Kidney glomerular epithelial cell (primary cell): ENCODE results near the gene UBE2I.
"Not testable (repeated sequence)": the region's sequence is repeated elsewhere in the genome, so short reads cannot be mapped to it uniquely, and the experiment has no call there.

Experiments used
- DNase-seq: peaks from one replicate; lab custom pipeline; 2025; lab: John Stamatoyannopoulos, UW

Gene UBE2I

DNA sequence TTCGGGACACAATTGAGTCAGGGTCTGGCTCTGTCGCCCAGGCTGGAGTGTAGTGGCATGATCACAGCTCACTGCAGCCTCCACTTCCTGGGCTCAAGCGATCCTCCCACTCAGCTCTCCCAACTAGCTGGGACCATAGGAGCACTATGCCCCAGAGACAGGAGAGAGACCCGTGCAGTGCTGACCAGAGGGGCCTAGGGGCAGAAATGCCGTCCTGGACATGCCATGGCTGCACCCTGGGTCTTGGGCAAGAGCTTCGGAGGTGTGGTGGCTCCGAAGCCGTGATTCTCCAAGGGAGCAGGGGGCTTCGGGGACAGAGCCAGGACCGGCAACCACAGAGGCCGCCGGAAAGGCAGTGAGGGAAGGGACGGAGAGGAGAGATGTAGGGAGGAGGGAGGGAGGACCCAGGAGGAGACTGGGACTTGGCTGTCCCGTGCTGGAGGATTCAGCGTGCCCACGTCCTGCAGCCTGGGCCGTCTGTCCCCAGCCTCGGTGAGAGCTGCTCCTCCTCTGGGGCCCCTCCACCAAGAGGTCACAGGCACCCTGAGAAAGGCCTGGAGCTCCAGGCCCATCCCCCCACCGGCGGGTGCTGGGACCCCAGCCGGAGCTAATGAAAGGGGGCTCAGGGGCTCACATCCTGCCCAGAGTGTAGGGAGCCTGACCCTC, 31.7 kb upstream of the UBE2I start:
- no peak for DNase-seq

DNA sequence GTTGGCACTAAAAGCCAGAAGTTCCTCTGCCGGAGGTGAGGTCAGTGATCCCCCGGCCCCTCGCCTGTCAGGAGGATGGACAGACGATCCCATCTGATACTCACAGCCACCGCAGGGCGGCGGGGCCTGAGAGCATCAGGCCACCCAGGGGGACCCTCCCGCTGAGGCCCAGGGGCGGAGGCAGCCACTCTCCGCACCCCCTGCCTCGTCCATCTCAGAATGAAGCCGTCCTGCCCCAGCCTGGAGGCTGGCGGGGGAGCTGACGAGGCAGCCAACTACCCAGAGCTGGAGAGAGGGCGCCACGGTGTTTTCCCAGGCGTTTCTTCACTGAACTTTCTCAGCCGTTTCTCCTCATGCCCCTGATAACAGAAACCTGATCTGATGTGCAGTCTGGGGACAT, 31.0 kb upstream of the UBE2I start:
- DNase-seq = no peak

DNA sequence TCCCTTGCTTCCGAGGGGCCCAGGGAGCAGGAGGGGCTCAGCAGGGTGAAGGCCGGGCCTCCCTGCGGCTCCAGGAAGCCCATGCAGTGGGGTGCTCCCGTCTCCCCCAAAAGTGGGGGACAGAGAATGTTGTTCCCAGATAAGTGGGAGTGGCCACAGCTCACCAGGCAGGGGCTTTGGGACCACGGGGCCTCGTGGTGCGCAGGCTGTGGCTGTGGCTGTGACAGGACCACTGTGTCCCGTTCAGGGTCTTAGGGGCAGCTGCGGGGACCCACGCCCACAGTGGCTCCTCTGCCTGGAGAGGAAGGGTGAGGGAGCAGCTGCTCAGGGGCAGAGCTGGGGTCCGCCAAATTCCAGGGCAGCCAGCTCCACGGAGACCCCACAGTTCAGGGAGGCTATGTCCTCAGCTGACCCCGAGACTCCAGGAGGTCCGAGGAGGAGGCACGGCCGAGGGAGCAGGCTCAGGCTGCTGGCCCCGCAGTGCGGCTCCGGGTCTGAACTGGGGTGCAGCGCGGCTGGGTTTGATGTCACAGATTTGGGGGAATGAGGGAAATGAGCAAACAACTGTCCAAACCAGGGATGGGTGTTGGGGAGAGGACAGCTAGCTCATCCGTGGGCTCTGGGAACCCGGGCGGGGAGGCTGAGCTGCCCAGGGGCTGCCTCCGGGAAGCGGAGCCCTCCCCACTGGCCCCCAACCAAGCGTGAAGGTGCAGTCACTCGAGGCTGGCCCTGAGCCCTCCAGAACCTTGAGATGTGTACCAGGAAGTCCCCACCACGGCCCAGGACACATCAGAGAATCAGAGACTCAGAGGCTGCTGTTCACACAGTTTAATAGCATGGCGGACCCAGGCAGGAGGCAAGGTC, 30.1 kb upstream of the UBE2I start:
- no peak for DNase-seq

DNA sequence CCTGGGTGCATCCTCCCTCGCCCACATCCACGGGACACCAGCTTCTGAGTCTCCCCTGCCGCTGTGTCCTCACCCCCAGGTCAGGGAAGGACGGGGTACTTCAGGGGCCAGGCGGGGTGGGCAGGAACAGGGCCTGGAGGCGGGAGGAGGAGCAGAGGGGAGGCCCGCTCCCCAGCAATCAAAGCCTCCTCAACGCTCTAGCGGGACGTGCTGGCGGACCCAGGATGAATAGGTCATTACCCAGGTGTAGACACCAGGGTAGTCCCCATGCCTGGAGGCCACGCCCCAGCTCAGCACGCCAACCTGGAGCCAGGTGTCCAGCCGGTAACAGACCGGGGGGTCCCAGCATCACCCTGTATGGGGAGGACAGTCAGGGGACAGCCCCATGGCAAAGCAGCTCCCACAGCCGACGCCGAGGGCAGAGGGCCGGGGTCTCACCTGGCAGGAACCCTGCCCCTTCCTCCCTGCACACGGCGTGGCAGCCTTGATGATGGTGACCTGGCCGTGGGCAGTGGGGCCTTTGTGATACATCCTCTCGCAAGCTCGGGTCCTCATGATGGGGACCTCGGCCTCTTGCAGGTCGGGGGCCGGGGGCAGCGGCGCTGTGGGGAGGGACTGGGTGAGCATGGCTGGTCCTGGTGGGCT, 29.4 kb upstream of the UBE2I start:
- DNase-seq = no peak

DNA sequence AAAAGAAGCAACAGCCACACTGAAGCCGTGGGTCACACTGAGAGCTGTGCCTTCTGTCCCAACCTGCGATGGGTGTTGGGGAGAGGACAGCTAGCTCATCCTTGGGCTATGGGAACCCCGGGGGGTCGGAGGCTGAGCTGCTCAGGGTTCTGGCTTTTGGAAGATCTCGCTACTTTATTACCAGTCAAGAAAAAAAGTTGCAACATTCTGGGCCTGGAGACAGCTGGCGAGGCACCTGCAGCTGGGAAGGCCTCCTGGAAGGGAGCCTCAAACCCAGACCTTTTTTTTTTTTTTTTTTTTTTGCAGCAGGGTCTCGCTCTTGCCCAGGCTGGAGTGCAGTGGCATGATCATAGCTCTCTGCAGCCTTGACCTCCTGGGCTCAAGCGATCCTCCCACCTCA, 28.7 kb upstream of the UBE2I start:
- no peak for DNase-seq

DNA sequence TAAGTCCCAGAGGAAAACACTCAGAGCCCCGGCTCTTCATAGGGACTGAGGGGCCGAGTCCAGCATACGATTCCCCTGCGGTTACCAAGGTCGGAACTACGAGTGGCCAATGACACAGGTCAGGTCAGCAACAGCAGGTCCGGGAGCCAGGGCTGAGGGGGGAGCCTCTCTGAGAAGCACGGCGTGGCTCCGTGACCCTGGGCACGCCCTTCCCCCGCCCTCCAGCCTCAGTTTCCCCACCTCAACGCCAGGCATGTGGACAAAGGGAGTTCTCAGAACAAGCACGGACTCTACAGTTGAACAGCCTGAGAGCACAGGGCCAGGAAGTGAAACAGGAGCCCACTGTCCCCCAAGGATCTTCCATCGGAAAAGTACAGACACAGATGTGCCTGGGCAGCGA, 27.9 kb upstream of the UBE2I start:
- DNase-seq = no peak

DNA sequence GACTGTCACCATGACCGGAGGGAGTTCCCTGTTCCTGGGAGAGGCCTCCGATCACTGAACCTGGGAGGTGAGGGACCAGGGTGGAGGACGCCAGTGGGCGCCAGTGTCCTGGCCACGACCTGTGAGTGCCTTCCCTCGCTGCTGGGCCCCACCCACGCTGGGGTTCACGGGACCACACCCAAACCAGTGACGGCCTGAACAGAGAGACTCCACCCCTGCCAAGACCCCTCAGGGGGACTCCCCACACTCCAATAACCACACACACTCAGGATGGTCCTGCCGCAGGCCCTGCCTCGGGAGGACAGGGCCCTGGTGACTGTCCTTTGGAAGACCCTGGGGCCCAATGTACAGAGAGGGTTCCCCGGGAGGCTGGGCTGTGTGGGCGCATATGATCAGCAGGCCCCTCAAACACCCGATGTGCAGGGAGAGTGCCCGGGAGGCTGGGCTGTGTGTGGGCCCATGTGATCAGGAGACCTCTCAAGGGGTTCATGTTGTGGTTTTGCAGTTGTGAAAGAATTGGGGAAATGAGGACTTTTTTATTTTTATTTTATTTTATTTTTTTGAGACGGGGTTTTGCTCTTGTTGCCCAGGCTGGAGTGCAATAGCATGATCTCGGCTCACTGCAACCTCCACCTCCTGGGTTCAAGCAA, 27.0 kb upstream of the UBE2I start:
- no peak for DNase-seq

DNA sequence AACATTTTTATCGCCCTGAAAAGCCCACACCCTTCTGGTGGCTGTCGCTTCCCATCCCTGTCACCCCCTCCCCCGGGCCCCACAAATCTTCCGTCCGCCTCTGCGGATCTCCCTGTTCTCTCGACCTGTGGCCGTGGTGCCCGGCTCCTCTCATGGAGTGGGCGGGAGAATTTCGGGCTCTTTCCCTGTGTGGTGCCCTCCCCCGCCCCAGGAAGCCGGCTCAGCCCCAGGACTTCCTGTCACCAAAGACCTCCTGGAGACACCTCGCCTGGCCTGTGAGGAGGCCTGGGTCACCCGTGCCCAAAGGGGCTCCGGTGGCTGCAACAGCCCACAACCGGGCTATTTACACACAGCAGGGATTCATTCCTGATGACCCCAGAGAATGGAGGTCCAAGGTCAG, 26.1 kb upstream of the UBE2I start:
- DNase-seq = no peak

DNA sequence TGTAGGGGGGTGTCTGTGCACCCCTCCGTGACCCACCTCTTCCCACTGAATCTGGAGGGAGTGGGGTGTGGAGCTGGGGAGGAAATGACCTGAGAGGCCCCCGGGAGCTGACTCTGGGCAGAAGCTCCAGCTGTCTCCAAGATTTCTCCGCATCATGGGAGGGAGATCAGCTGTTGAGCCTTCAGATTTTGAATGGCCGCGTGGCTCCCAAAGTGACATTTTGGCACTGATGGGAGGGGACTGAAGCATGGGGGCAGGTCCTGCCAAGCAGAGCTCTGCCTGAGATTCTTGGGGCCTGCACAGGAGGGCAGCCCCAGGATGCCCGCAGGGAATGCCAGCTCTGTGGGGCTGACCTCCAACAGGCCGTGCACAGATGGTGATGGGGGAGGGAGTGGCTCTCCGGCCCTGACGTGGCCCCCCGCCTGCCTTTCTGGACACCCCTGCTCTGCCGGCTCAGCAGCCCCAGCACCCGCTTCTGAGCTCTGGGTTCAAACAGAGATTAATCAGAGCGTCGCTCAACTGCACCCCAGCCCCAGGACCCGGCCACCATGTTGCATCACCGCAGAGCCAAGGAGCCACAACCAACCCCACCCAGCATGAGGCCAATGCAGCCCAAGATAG, 25.3 kb upstream of the UBE2I start:
- no peak for DNase-seq

DNA sequence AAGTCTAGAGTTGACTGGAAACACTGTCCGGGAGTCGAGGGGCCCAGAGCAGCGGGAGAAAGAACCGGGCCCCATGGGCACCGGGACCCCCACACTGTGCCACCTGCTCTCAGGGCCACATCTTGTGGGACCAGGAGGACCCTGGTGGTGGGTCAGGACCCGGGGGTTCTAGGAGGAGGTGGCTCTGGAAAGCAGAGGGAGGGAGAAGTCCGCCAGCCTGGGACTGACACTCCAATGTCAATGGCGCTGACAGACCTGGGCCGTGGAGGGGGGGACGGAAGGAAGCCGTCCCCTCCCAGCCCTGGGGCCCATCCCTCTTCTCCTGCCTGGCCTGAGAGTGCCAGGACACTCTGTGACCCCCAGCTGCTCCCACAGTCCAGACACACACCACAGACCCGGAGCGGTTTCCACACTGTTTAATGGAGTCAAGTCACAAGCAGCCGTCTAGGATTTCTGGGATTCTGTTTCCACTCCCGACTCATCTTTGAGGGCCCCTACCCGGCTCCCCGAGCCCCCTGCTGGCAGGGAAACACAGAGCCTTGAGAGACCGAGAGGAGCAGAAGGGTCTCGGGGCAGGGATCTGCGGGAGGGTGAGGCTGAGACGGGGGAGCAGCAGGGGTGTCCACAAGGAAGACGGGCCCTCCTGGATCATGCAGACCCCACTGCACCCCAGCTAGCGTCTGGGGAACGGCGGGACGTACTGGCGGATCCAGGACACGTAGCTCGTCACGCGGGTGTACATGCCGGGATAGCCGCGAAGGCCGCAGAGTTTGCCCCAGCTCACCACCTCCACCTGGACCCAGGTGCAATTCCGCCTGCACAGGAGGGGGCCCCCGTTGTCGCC, 23.5 kb upstream of the UBE2I start:
- DNase-seq = no peak

DNA sequence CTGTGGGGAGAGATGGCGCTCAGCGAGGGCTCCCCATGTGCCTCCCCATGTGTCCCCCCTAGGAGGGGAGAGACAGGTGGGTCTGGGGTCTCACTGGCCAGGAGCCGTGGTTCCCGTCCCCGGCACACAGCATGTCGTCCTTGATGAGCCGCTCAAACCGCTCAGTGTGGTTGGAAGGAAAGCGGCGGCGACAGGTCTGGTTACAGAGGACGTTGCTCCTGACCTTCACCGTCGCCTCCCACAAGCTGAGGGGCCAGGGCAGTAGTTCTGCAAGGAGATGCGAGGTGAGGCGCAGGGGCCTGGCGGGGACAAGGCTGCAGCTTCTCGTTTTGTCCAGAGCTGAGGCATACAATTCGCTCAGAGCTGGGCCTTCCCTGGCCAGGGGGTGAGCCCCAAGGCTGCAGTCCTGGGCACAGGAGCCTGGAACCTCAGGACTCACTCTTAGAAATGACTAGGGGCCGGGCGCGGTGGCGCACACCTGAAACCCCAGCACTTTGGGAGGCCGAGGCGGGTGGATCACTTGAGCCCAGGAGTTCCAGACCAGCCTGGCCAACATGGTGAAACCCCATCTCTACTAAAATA, 22.8 kb upstream of the UBE2I start:
- no peak for DNase-seq

DNA sequence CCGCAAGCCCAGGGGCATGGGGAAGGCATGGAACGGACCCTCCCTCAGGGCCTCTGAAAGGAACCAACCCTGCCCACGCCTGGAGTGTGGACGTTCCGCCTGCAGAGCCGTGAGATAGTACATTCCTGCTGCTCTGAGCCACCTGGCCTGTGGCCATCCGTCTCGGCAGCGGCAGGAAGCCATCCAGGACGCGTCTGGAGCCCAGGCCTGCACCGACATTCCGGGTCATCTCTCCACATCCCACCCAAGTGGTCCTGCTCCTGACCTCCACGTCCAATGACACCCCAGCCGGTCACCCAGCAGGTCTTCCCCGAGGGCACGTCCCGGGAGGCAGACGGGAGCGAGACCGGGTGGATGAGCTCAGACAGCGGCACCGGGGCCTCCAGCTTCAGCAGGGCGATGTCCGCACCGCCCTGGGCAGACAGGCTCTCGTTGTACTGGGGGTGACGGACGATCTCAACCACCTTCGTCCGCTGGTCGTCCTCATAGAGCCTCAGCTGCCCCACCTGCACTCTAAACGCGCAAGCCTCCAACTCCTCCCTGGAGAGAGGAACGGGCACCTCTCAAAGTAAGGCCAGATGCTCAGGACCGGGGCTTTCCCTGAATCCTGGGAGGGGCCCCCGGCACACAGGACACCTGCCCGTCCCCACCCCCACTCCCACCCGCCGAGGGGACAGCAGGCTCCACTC, 21.3 kb upstream of the UBE2I start:
- no peak for DNase-seq

DNA sequence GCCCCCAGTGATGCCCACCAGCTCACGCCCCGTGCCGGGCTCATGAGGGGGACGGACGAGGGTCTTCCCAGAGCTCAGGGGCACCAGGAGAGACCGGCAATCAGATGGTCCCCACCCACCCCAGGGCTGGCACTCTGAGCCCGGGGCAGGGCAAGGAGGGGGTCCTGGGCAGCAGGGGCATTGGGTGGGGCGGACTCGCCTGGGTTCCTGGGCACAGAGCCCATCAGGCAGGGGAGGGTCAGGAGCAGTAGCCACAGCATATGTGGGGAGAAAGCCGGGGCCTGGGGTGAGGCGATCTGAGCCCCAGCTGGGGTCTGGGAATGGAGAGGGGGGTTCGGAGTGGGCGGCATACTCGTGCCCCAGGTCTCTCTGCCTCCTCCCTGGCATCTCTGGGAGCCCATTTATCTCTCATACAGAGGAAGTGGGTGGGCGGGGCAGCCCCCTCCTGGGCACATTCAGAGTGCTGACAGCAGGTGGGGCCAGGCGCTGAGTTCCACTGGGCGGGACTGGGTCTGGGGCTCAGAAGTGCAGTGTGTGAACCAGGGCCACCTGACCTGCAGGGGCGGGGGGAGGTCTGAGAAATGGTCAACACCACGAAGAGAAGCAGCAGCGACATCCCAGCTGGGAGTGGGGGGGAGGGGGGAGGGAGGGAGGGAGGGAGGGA, 20.5 kb upstream of the UBE2I start:
- DNase-seq = no peak

DNA sequence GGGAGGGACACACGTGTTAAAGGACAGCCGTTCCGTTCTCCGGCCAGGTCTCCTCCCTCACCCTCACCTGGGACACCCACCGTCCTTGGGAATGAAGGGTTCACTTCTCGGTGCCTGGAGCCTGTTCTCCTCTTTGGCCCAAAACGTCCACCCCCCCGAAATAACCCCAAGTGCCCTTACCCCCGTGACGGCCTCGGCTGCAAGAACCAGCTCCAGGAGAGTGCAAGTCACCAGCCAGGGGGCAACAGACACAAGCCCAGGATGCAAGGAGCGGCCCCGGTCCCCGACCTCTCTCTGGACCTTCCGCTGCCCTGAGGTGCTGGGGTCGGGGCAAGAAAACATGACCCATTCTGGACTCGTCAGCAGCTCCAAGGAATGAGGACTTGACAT, 20.0 kb upstream of the UBE2I start:
- no peak for DNase-seq

DNA sequence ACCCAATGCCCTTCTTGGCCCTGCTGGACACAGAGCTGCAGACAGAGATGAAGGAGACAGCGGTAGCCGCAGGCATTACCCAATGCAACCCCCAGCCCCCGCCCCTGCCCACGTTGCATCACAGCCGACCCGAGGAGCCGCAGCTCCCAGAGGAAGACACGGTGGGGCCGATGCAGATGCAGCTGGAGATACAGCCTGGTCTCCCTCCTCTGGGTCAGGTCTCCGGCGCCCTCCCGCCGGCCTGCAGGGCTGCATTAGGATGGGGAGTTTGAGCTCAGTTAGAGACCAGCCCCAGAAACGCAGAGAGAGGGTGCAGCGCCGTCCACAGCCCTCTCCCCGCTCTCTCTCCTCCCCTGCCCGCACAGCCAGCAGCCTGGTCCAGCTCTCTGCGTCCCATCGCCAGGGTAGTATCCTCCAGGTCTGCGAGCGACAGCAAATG, 19.4 kb upstream of the UBE2I start:
- DNase-seq = no peak

DNA sequence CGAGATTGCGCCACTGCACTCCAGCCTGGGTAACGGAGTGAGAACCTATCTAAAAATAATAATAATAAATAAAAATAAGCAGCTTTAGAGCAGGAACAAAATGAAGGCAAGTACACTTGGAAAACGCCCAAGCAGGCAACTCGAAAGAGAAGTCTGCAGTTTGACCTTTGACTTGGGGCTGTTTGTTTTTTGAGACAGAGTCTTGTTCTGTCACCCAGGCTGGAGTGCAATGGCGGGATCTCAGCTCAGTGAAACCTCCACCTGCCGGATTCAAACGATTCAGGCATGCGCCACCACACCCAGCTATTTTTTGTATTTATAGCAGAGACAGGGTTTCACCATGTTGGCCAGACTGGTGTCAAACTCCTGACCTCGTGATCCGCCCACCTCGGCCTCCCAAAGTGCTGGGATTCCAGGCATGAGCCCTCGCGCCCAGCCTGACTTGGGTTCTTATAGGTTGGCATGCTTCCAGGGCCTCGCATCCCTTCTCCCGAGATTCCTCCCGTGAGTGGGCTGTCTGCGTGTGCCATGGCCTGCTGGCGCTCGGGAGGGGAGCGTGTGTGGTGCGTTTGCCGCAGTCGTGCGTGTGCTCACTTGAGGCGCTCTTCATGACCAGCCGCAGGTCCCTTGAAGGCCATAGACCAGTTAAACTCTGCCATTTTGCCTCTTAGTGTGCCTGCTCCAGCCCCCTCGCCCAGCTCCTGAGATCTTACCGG, 18.4 kb upstream of the UBE2I start:
- no peak for DNase-seq

DNA sequence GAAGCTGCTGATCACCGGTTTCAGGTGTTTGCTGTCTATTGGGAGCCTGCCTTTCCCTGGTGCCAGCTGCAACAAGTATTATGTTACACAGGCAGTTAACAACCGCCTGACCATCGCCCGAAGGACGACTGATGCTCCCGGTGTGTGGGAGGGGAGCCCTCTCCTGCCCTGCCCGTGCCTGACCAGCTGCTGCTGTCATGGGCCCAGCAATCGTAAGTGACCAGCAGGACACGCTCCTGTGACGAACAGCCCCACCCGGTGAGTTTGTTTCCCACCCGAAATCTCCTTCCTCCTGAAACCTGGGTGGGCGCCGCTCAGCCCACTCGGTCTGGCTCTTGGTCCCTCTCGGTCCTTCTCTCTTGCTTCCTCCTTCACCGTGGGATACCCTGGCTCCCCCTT, 17.9 kb upstream of the UBE2I start:
- DNase-seq = no peak

DNA sequence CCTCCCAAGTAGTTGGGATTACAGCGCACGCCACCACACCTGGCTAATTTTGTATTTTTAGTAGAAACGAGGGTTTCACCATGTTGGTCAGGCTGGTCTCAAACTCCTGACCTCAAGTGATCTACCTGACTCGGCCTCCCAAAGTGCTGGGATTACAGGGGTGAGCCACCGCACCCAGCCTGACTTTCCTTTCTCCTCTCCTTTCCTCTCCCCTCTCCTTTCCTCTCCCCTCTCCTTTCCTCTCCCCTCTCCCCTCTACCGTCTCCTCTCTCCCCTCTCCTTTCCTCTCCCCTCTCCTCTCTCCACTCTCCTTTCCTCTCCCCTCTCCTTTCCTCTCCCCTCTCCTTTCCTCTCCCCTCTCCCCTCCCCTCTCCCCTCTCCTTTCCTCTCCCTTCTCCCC, 17.2 kb upstream of the UBE2I start:
- not testable (repeated sequence) for DNase-seq

DNA sequence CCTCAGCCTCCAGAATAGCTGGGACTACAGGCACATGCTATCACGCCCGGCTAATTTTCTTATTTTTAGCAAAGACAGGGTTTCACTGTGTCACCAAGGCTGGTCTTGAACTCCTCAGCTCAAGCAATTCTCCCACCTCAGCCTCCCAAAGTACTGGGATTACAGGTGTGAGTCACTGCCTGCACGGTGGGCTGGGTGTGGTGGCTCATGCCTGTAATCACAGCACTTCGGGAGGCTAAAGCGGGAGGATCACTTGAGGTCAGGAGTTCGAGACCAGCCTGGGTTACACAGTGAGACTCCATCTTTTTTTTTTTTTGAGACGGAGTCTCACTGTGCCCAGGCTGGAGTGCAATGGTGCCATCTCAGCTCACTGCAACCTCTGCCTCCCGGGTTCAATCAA, 16.6 kb upstream of the UBE2I start:
- not testable (repeated sequence) for DNase-seq
